GM12891 (cell line): ENCODE data around the gene CBLC.

Source experiments
- DNase-seq: peaks from one replicate; pipeline ENCODE4 v3.0.0; 2011; ENCODE audit warnings: low spot score; ENCODE audit not compliant: insufficient read length
- FAIRE-seq: peaks from 2 replicates; lab custom pipeline; 2011; peaks lifted over from hg19 to GRCh38; lab: Jason Lieb, UNC
- PAX5 ChIP-seq: IDR thresholded peaks from 2 replicates; pipeline ENCODE4 v1.6.1; 2011; ENCODE audit warnings: low read length, moderate library complexity, mild to moderate bottlenecking; ENCODE audit not compliant: insufficient read depth, severe bottlenecking
- POLR2A ChIP-seq: IDR thresholded peaks from 2 replicates; pipeline ENCODE4 v1.6.1; 2011; ENCODE audit warnings: low read depth, low read length, control low read depth
- POLR2AphosphoS5 ChIP-seq: IDR thresholded peaks from 2 replicates; pipeline ENCODE4 v1.6.1; 2011; ENCODE audit warnings: low read depth, low read length, control low read depth
- POU2F2 ChIP-seq: IDR thresholded peaks from 2 replicates; pipeline ENCODE4 v1.6.1; 2011; ENCODE audit warnings: low read depth, mild to moderate bottlenecking, control low read depth, low read length, moderate library complexity
- SPI1 ChIP-seq: IDR thresholded peaks from 2 replicates; pipeline ENCODE4 v1.6.1; 2011; ENCODE audit warnings: low read depth, low read length, control low read depth
- TAF1 ChIP-seq: IDR thresholded peaks from 2 replicates; pipeline ENCODE4 v1.6.1; 2011; ENCODE audit warnings: low read depth, low read length, control low read depth

The CBLC gene

DNA sequence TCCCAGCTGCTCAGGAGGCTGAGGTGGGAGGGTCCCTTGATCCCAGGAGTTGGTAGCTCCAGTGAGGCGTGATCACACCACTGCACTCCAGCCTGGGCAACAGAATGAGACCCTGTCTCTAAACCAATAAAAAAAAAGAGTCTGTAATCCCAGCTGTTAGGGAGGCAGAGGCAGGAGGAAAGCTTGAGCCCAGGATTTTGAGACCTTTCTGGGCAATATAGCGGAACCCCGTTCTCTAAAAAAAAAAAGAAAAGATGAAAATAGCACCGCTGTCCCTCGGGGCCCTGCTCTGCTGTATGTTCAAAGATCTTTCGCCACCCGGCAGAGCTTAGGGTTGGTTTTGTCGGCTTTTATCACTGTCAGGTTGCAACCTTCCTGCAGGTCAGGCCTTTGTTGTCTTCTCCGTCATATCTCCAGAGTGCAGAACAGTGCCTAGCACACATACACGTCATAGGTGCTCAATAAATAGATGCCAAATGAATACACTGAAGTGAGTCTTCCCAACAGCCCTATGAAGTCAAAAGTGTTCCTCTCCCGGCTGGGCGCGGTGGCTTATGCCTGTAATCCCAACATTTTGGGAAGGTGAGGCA is 17.8 kb downstream of the CBLC start:
- TF ChIP-seq POLR2A (no peak), PAX5 (no peak), TAF1 (no peak), POU2F2 (no peak), POLR2AphosphoS5 (no peak), SPI1 (no peak)
- FAIRE-seq (no peak), DNase-seq (no peak)

DNA sequence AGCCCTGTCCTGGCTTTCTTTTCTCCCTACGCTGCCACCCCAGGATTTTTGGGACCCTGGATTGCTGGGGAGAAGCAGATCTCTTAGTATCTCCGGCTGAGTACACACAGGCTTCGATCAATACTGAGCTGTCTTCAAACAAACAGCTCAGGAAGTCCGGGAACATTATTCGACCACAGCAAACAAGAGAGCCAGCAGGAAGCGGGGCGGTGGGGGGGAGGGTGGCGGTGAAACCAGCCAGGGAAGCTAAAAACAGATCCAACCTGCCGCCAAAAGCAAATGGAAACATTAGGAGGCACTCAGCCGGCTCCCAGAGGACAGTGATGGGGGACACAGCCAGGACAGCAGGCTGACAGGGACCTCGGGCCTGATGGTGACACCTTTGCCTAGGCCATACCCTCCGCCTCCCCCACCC is 19.0 kb downstream of the CBLC start:
- FAIRE-seq = no peak
- no peak for DNase-seq

DNA sequence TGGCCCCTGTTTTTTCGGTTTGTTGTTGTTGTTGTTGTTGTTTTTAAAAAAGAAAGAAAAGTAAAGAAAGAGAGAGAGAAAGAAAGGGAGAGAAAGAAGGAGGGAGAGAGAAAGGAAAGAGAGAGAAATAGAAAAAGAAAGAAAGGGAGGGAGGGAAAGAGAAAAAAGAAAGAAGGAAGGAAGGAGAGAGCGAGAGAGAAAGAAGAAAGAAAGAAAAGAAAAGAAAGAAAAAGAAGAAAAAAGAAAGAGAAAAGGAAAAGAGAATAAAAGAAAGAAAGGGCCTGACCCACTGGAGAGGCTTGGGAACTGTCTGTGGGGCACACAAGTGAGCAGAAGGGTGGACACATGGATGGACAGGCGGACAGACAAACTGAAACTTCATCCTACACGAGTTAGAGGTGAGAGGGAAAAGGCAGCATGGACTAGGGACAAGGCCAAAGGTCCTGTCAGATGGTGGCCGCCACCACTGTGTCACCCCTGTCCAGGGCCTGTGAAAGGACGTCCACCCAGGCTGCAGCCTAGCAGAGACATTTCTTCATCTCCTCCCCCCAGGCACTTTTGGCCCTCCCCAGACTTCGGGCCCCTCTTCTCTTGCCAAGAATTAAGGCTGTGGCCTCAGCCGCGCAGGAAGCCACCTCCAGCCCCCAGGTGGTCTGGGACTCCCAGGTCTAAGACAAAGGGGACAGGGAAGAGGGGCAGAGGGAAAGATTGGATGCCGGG is 22.1 kb downstream of the CBLC start:
- no peak for TF ChIP-seq PAX5
- TF ChIP-seq POLR2AphosphoS5 = no peak
- no peak for TF ChIP-seq POLR2A
- TF ChIP-seq POU2F2 = no peak
- TF ChIP-seq SPI1 = no peak
- no peak for TF ChIP-seq TAF1
- FAIRE-seq (no peak), DNase-seq (no peak)

More for the DNA sequence above, 19.0 kb downstream of the CBLC start:
- no peak for TF ChIP-seq TAF1
- TF ChIP-seq POLR2A = no peak
- TF ChIP-seq POLR2AphosphoS5 = no peak
- TF ChIP-seq POU2F2 = no peak
- TF ChIP-seq SPI1 = no peak
- no peak for TF ChIP-seq PAX5

DNA sequence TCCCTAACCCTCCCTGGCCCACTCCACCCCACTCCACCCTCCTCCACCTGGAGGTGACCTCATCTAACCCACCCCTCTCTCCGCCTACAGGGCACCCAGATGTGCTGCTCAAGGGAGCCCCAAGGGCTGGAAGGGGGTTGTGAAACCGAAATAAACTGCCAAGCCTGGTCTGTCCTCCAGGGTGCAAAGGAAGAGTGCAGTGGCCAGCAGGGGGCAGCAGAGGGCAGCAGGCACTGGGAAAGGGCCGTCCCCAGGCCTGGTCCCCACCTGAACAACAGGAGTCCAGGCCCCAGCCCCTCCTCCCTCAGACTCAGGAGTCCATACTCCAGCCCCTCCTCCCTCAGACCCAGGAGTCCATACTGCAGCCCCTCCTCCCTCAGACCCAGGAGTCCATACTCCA is 22.8 kb downstream of the CBLC start:
- FAIRE-seq (peak; percentile 97), DNase-seq (peak; percentile 93)
- TF ChIP-seq POLR2A = no peak

DNA sequence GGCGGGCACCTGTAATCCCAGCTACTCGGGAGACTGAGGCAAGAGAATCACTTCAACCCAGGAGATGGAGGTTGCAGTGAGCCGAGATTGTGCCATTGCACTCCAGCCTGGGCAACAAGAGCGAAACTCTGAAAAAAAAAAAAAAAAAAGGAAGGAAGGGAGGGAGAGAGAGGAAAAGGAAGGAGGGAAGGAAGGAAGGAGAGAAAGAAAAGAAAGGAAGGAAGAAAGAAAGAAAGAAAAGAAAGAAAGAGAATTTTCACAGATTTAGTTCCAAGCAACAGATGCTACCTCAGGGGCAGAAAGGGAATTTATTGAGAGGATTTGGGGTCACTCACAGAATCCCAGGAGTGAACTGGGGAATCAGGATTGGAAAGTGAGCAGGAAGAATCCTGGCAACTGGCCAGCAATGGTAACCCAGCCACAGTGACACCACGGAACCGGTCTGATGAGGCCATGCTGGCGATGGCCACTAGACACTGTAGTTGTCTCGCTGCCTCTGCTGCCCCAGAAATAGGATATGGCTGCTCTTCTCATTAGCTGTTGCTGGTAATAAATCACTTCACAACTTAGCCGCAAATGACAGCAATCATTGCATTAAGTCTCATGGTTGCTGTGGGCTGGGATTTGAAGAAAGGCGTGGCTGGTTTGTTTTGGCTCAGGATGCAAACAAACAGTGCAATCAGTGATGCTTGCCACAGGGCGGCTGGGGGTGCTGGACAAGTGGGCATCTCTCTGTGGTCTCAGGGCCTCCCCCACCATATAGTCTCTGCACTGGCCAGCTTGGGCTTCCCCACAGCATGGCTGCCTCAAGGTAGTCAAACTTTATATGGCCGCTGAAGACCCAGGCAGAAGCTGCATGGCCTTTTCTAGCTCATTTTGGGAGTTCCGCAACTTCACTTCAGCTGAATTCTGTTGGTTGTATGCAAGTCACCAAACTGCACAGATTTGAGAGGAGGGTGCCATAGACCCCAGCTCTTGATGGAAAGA is 26.0 kb downstream of the CBLC start:
- FAIRE-seq = no peak
- TF ChIP-seq POLR2AphosphoS5 = no peak
- no peak for TF ChIP-seq POU2F2
- TF ChIP-seq POLR2A = no peak
- TF ChIP-seq TAF1 = no peak
- TF ChIP-seq SPI1 = no peak
- TF ChIP-seq PAX5 = no peak
- DNase-seq = no peak

DNA sequence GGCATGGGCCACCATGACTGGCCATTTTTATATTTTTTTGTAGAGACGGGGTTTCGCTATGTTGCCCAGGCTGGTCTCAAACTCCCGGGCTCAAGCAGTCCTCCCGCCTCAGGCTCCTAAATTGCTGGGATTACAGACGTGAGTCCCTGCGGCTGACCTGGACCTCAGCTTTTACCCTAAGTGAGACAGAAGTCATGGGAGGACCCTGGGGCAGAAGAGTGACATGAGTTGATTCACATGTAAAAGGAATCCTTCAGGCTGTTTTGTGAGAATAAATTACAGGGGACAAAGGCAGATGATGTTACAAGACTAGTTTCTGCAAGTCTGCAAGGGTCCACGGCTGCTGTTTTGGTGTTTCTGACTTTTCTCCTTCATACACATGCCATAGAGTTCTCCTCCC is 28.6 kb downstream of the CBLC start:
- no peak for TF ChIP-seq TAF1
- no peak for TF ChIP-seq PAX5
- TF ChIP-seq SPI1 = no peak
- no peak for TF ChIP-seq POLR2AphosphoS5
- no peak for TF ChIP-seq POU2F2
- TF ChIP-seq POLR2A = no peak
- FAIRE-seq (no peak), DNase-seq (no peak)

DNA sequence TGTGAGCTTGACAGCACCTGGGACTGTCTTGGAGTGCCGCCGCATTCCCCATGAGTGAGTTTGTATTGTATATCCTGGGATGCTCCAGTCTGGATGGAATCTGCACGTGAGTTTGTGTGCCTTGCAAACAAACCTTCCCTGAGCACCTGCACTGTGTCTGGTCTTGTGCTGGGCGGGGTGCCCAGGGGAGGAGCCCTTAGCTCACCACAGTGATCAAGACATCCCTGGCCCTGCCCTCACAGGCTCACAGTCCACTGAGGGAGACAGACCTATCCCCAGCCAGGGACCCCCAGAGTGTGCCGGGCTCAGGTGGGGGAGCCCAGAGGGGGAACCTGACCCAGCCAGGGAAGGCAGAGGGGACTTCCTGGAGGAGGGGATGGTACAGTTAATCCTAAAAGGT is 29.5 kb downstream of the CBLC start:
- no peak for DNase-seq
- no peak for FAIRE-seq

DNA sequence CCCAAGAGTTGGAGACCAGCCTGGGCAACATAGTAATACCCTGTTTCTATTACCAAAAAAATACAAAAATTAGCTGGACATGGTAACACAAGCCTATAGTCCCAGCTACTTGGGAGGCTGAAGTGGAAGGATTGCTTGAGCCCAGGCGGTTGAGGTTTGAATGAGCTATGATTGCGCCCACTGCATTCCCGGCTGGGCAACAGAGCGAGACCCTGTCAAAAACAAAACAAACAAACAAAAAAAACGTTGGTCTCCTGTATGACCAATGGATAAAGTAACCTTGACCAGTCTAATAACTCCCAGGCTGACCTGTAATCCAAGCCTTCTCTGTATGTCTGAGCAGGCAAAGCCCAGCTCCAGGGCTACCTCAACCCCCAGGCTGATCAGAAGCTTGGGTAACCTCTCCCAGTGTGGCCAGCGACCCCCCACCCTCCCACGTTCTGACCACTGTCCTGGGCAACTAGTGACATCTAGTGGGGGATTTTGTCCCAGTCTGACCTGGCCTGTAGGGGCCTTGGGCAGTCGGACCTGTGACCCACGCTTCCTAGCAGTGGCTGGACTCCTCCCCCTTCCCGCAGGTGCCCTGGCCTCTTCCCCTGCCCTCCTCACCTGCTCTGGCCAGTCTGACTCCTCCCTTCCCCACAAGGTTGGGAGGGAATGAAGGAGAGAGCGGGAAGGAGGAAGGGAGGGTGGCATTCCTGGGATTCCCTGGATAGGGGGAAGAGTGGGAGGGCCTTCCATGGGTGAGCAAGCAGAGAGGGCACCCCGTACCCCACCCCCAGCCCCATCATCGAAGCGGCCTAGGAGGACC is 30.2 kb downstream of the CBLC start:
- TF ChIP-seq TAF1 (no peak), POLR2AphosphoS5 (no peak), POLR2A (no peak), SPI1 (no peak), POU2F2 (no peak), PAX5 (no peak)

More for the DNA sequence above, 29.5 kb downstream of the CBLC start:
- TF ChIP-seq POLR2A = no peak
- TF ChIP-seq SPI1 = no peak

DNA sequence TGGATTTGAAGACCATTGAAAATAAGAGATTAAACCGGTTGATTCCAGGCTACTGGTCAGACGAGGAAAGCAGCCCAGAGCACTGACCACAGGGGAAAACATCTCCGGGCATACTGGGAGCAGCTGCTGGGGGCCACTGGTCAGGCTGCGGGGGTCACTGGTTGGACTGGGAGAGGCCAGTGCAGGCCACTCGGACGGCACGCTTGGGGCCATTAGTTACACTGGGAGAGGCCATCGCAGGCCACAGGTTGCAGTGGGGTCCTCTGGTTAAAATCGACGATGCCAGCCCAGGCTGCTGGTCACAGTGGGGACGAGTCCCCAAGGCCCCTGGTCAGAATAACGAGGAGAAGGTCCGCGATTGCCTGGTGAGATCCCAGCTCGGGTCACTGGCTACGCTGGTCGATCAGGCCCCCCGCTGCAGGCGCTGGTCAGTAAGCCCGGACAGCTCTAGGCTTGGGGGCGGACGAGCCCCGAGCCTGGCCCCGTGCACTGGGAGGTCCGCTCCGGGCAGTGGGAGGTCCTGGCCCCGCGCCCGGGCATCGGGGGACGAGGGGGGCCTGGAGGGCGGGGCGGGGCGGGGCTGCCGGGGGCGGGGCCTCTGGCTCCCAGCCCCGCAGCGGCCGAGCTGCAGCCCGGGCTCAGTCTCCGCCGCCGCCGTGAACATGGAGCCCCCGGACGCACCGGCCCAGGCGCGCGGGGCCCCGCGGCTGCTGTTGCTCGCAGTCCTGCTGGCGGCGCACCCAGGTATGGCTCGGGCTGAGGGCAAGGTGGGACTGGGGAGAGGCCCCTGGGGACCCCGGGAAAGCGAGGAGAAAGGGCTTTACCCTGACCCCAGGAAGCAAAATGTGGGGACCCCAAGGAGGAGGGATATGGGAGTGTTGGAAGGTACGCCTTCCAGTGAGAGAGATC is 31.0 kb downstream of the CBLC start, which contains the start of gene BCAM:
TSS of gene BCAM (plus strand) at position 641 of the 909 bp plus-strand sequence. CDS start at position 663, 22 bp downstream.
- DNase-seq (no peak), FAIRE-seq (no peak)
- TF ChIP-seq POLR2AphosphoS5 (no peak), POU2F2 (no peak), TAF1 (no peak), POLR2A (no peak), PAX5 (no peak), SPI1 (no peak)

More for the DNA sequence above, 30.2 kb downstream of the CBLC start:
- FAIRE-seq (no peak), DNase-seq (no peak)
